Vagina (tissue), 2 donors: ENCODE results near the gene OSTN.

Experiments used
- POLR2A ChIP-seq, 2 donors: fragments of 450-650 bp; IDR thresholded peaks; one replicate each; pipeline ENCODE4 v1.6.1; 2017; ENCODE audit warnings: antibody characterized with exemption in 2 of 2, mild to moderate bottlenecking in 2 of 2, moderate library complexity in 2 of 2
- TF ChIP-seq, protein P1 (sequence below), 3 experiments: fragments of 450-650 bp in 2 of 3; fragments of 200-600 bp in 1 of 3; sonication (generic) in 1 of 3; IDR thresholded peaks; one replicate each; pipeline ENCODE4 v1.5.1; 2017 to 2019; ENCODE audit warnings: antibody characterized with exemption in 3 of 3, mild to moderate bottlenecking in 2 of 3, moderate library complexity in 2 of 3

DNA sequence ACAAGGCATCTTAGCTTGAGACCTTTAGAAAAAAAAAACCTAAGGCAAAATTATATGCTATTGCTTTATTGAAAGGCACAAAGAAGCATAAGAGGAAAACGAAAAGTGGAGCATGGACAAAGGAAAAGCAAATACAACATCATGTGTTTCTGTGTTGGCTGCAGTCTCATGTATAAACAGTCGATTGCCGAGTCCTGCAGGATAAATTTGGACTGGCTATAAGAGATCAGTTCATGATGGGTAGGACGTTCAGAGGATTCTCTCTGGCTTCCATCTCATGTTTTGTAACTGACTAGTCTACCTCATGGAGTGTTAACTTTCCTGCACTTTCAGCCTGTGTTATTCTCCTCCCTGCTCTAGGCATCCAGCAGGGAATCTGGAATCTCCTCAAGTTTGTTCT lies 108.3 kb downstream of the OSTN start:
- TF ChIP-seq, protein P1, sequence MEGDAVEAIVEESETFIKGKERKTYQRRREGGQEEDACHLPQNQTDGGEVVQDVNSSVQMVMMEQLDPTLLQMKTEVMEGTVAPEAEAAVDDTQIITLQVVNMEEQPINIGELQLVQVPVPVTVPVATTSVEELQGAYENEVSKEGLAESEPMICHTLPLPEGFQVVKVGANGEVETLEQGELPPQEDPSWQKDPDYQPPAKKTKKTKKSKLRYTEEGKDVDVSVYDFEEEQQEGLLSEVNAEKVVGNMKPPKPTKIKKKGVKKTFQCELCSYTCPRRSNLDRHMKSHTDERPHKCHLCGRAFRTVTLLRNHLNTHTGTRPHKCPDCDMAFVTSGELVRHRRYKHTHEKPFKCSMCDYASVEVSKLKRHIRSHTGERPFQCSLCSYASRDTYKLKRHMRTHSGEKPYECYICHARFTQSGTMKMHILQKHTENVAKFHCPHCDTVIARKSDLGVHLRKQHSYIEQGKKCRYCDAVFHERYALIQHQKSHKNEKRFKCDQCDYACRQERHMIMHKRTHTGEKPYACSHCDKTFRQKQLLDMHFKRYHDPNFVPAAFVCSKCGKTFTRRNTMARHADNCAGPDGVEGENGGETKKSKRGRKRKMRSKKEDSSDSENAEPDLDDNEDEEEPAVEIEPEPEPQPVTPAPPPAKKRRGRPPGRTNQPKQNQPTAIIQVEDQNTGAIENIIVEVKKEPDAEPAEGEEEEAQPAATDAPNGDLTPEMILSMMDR (IDR thresholded peaks at IDR 0.05), result no peak
- TF ChIP-seq POLR2A (IDR thresholded peaks at IDR 0.05), result no peak
